ENCODE data around the gene HSD17B3.
"Not testable (repeated sequence)": the region's sequence is repeated elsewhere in the genome, so short reads cannot be mapped to it uniquely, and the experiment has no call there.

DNA sequence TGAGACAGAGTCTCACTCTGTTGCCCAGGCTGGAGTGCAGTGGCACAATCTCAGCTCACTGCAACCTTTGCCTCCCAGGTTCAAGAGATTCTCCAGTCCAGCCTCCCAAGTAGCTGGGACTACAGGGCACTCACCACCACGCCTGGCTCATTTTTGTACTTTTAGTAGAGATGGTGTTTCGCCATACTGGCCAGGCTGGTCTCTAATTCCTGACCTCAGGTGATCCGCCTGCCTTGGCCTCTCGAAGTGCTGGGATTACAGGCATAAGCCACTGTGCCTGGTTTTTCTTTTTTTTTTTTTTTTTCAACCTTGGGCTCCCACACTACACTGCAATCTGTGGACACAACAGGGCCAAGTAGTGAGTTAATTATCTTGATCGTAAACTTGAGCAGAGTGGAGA, 20.8 kb upstream of the HSD17B3 start:
- TF ChIP-seq CTCF (IDR thresholded peaks at IDR 0.05); ZFX (IDR thresholded peaks at IDR 0.05; ENCODE audit: borderline replicate concordance): not testable (repeated sequence)

Measured in 22Rv1 (cell line).